Endodermal cell (in vitro differentiated cells): Measurements from ENCODE around the gene MGAT4A. TPM values are rescaled to one million over a fixed set of nuclear protein-coding genes. Genes with fewer than 3 reads are reported as not detected.
"Not testable (repeated sequence)": the region's sequence is repeated elsewhere in the genome, so short reads cannot be mapped to it uniquely, and the experiment has no call there.

Experiments used
- DNase-seq: peaks from one replicate; pipeline ENCODE4 v3.0.0-alpha.2; 2017
- H3K27ac ChIP-seq: 2 replicates; pipeline ENCODE4 v1.5.1; 2013; ENCODE audit warnings: mild to moderate bottlenecking, low read depth, low read length, moderate library complexity
- H3K27me3 ChIP-seq: 2 replicates; pipeline ENCODE4 v1.6.1; 2013; ENCODE audit warnings: mild to moderate bottlenecking, low read length, moderate library complexity; ENCODE audit not compliant: insufficient read depth, control insufficient read depth, poor library complexity, severe bottlenecking
- H3K36me3 ChIP-seq: 2 replicates; pipeline ENCODE4 v1.7.0; 2013; ENCODE audit warnings: mild to moderate bottlenecking, low read length, moderate library complexity; ENCODE audit not compliant: control insufficient read depth, insufficient read depth
- H3K4me1 ChIP-seq: one replicate; pipeline ENCODE4 v1.7.0; 2013; ENCODE audit warnings: low read length; ENCODE audit not compliant: control insufficient read depth, insufficient read depth
- H3K4me3 ChIP-seq: 2 replicates; pipeline ENCODE4 v1.5.1; 2013; ENCODE audit warnings: mild to moderate bottlenecking, low read length, moderate library complexity
- H3K9ac ChIP-seq: 2 replicates; pipeline ENCODE4 v1.6.1; 2013; ENCODE audit warnings: mild to moderate bottlenecking, low read length, moderate library complexity; ENCODE audit not compliant: poor library complexity, severe bottlenecking; ENCODE audit errors: extremely low read depth
- H3K9me3 ChIP-seq: 2 replicates; pipeline ENCODE4 v1.6.1; 2013; ENCODE audit warnings: mild to moderate bottlenecking, low read length, moderate library complexity; ENCODE audit not compliant: control insufficient read depth
- H3K27ac Mint-ChIP-seq: 2 replicates; pipeline ENCODE4 v1.8.0; 2020; ENCODE audit warnings: mixed read lengths
- H3K27me3 Mint-ChIP-seq: 2 replicates; pipeline ENCODE4 v1.8.0; 2021; ENCODE audit warnings: mild to moderate bottlenecking, mixed read lengths; ENCODE audit not compliant: insufficient read depth
- H3K36me3 Mint-ChIP-seq: 2 replicates; pipeline ENCODE4 v1.8.0; 2020; ENCODE audit warnings: low read depth, mixed read lengths
- H3K4me1 Mint-ChIP-seq: 2 replicates; pipeline ENCODE4 v1.8.0; 2020; ENCODE audit warnings: mixed read lengths
- H3K4me3 Mint-ChIP-seq: 2 replicates; pipeline ENCODE4 v1.8.0; 2020; ENCODE audit warnings: mild to moderate bottlenecking, moderate library complexity, mixed read lengths
- H3K9me3 Mint-ChIP-seq: 2 replicates; pipeline ENCODE4 v1.8.0; 2020; ENCODE audit warnings: mild to moderate bottlenecking, mixed read lengths
- WGBS, 2 experiments: methylation state at CpG; one replicate each; pipeline versions ENCODE4 v1.1.5 to v1.1.7; 2013; ENCODE audit warnings: missing lambda C conversion rate in 2 of 2, mixed read lengths in 1 of 2; ENCODE audit not compliant: insufficient coverage in 1 of 2, insufficient read length in 1 of 2; 5-methylcytosine and 5-hydroxymethylcytosine counted together
- total RNA-seq, 2 donors: library from RNA; stranded (reverse); fragmentation: NEBNext Ultra II Directional in 1 of 2; extraction: Animal tissue kit (Norgen Biotek cat#: 25700) in 1 of 2; gene quantifications; 2 replicates in 1 of 2; 3 replicates in 1 of 2; pipeline ENCODE4 v1.2.1, GENCODE V29; 2021
- TF ChIP-seq, protein P1 (sequence below): fragments of 200-600 bp; sonication (generic); conservative IDR thresholded peaks from 2 replicates; pipeline ENCODE4 v1.5.0; 2021; ENCODE audit warnings: antibody characterized with exemption, mild to moderate bottlenecking

Gene MGAT4A
- total RNA-seq, 2 donors from 2014 or later: 8.2 to 11.1 TPM

DNA sequence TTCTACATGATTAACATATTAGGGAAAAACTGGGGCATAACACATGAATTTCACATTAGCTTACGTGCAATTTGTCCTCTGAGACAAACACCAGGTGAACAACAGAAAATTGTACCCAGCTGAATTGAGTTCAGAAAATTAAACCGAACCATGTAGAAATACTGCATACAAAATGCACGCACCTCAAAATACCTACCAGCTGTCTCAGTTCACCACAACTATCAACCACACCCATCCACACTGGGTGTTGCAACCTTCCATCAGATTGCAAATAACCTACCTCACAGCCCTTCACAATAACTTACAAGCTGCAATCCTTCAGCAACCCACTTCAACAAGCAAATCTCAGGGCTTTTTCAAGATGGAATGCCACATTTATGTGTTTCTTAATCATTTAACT is 66.6 kb downstream of the MGAT4A start:
- Mint-ChIP-seq H3K9me3 (peaks cover 17% of the 10 kb centered on the region), H3K4me3 (no peak overlapping the region)
- H3K9me3 ChIP-seq: no peaks in the 10 kb centered on the region

DNA sequence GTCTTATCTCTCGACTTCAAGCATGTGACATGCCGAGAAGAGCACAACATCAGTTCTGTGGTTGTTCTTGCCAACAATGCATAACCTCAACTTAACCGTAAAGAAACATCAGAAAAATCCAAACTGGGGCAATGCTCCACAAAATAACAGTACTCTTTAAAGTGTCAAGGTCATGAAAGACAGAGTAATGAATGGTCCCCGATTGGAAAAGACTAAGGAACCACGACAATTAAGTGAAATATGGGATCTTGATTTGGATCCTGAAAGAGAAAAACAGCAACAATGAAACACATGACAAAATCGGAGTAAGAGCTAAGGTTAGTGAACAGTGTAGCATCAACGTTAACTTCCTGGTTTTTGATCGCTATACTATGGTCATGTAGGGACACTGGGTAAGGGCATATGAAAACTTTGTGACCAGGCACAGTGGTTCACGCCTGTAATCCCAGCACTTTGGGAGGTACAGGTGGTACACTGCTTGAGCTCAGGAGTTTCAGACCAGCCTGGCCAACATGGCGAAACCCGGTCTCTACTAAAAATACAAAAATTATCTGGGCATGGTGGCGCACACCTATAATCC is 67.3 kb downstream of the MGAT4A start:
- H3K4me1 ChIP-seq: no peaks in the 10 kb centered on the region
- 91 to 98% methylated on average over 10 to 12 of the region's 12 CpGs for WGBS, 2 experiments
- H3K9ac ChIP-seq: no peak overlapping the region
- no peak overlapping the region for H3K27ac ChIP-seq
- DNase-seq: no peak
- no peaks in the 10 kb centered on the region for H3K9me3 ChIP-seq
- H3K9me3 Mint-ChIP-seq: peaks cover 11% of the 10 kb centered on the region
- TF ChIP-seq, protein P1, sequence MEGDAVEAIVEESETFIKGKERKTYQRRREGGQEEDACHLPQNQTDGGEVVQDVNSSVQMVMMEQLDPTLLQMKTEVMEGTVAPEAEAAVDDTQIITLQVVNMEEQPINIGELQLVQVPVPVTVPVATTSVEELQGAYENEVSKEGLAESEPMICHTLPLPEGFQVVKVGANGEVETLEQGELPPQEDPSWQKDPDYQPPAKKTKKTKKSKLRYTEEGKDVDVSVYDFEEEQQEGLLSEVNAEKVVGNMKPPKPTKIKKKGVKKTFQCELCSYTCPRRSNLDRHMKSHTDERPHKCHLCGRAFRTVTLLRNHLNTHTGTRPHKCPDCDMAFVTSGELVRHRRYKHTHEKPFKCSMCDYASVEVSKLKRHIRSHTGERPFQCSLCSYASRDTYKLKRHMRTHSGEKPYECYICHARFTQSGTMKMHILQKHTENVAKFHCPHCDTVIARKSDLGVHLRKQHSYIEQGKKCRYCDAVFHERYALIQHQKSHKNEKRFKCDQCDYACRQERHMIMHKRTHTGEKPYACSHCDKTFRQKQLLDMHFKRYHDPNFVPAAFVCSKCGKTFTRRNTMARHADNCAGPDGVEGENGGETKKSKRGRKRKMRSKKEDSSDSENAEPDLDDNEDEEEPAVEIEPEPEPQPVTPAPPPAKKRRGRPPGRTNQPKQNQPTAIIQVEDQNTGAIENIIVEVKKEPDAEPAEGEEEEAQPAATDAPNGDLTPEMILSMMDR: no peak
- no peaks in the 10 kb centered on the region for H3K27me3 Mint-ChIP-seq
- no peaks in the 10 kb centered on the region for H3K4me1 Mint-ChIP-seq
- H3K36me3 Mint-ChIP-seq: peaks cover 2% of the 10 kb centered on the region
- H3K27me3 ChIP-seq: no peaks in the 10 kb centered on the region
- no peaks in the 10 kb centered on the region for H3K36me3 ChIP-seq
- H3K4me3 ChIP-seq: no peak overlapping the region
- no peak overlapping the region for H3K4me3 Mint-ChIP-seq
- no peak overlapping the region for H3K27ac Mint-ChIP-seq

More for the DNA sequence above, 66.6 kb downstream of the MGAT4A start:
- no peak overlapping the region for H3K27ac ChIP-seq
- H3K36me3 Mint-ChIP-seq: peaks cover 6% of the 10 kb centered on the region
- DNase-seq: no peak
- H3K4me1 Mint-ChIP-seq: no peaks in the 10 kb centered on the region
- no peaks in the 10 kb centered on the region for H3K27me3 Mint-ChIP-seq
- no peak overlapping the region for H3K9ac ChIP-seq
- no peak overlapping the region for H3K27ac Mint-ChIP-seq
- H3K4me3 ChIP-seq: no peak overlapping the region
- WGBS, 2 experiments: 71 to 89% methylated on average over 2 to 3 of the region's 3 CpGs
- H3K36me3 ChIP-seq: no peaks in the 10 kb centered on the region
- no peaks in the 10 kb centered on the region for H3K4me1 ChIP-seq
- TF ChIP-seq, protein P1: no peak
- no peaks in the 10 kb centered on the region for H3K27me3 ChIP-seq

DNA sequence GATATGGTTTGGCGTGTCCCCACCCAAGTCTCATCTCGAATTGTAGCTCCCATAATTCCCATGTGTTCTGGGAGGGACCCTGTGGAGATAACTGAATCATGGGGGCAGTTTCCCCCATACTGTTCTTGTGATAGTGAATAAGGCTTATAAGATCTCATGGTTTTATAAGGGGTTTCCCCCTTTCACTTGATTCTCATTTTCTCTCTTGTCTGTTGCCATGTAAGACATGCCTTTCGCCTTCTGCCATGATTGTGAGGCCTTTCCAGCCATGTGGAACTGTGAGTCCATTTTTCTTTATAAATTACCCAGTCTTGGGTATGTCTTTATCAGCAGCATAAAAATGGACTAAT is 71.5 kb downstream of the MGAT4A start:
- H3K27me3 ChIP-seq, H3K4me3 Mint-ChIP-seq, H3K9me3 ChIP-seq, H3K27ac Mint-ChIP-seq, H3K4me1 Mint-ChIP-seq, H3K27ac ChIP-seq, H3K9me3 Mint-ChIP-seq, H3K36me3 ChIP-seq, H3K9ac ChIP-seq, H3K36me3 Mint-ChIP-seq, DNase-seq, H3K4me1 ChIP-seq, H3K27me3 Mint-ChIP-seq, H3K4me3 ChIP-seq: not testable (repeated sequence)
- WGBS, 2 experiments: 97 to 100% methylated on average over 3 of the region's 3 CpGs
